K562 (cell line): ENCODE data around the gene ATG7. TPM values are rescaled to one million over a fixed set of nuclear protein-coding genes. Genes with fewer than 3 reads are reported as not detected.

Source experiments
- CTCF ChIP-seq, 3 experiments: IDR thresholded peaks in 2 of 3; conservative IDR thresholded peaks in 1 of 3; 2 replicates each; pipeline ENCODE4 v1.5.1; 2011 to 2012; ENCODE audit warnings: low read length in 3 of 3, mild to moderate bottlenecking in 3 of 3, control low read depth in 2 of 3, improper control_type of control experiment in 1 of 3, inconsistent platforms in 1 of 3, low read depth in 1 of 3, mixed read lengths in 1 of 3, moderate library complexity in 1 of 3; ENCODE audit not compliant: insufficient read depth in 2 of 3
- FOXO4 ChIP-seq: fragments of 450-650 bp; formaldehyde crosslinking; IDR thresholded peaks from 2 replicates; pipeline ENCODE4 v1.4.0; 2020; ENCODE audit warnings: mild to moderate bottlenecking, moderate library complexity
- JUNB ChIP-seq: fragments of 450-650 bp; formaldehyde crosslinking; conservative IDR thresholded peaks from 2 replicates; pipeline ENCODE4 v1.4.0; 2020; ENCODE audit warnings: mild to moderate bottlenecking
- SRSF7 ChIP-seq: fragments of 200-400 bp; formaldehyde crosslinking; optimal IDR thresholded peaks from 2 replicates; pipeline ENCODE3; 2017; ENCODE audit warnings: mild to moderate bottlenecking, low read depth, low read length
- ZBTB11 ChIP-seq, 3 experiments: fragments of 200-800 bp in 1 of 3; fragments of 250-450 bp in 1 of 3; fragments of 450-650 bp in 1 of 3; sonication (Bioruptor Pico) in 1 of 3; sonication (Bioruptor generic) in 1 of 3; formaldehyde crosslinking in 1 of 3; IDR thresholded peaks; 2 replicates each; pipeline versions ENCODE4 v1.6.1 to v1.8.0; 2016 to 2022; ENCODE audit warnings: mild to moderate bottlenecking in 2 of 3, missing genetic modification characterization in 2 of 3, missing compliant biosample characterization in 1 of 3, moderate library complexity in 1 of 3
- ZNF75A ChIP-seq: fragments of 450-650 bp; formaldehyde crosslinking; IDR thresholded peaks from 2 replicates; pipeline ENCODE4 v1.4.0; 2020; ENCODE audit warnings: mild to moderate bottlenecking
- polyA plus RNA-seq, 8 experiments: library from polyadenylated mRNA; depleted of rRNA in 4 of 8; stranded (reverse) in 5 of 8; unstranded in 3 of 8; fragments of >200 nt; fragmentation: Nextera tagmentation in 2 of 8; fragmentation: Illumina TruSeq in 1 of 8; extraction: Ambion mirVana in 2 of 8; extraction: Trizol in 1 of 8; gene quantifications; 2 replicates each; pipeline versions ENCODE4 v1.2.1 to v1.2.3, GENCODE V29; 2011 to 2014; ENCODE audit warnings: inconsistent platforms in 1 of 8, missing spikeins in 1 of 8
- total RNA-seq, 7 experiments: library from RNA; depleted of rRNA in 6 of 7; stranded (reverse); fragments of >200 nt in 6 of 7; fragmentation: Illumina TruSeq in 2 of 7; extraction: Trizol in 2 of 7; gene quantifications; 2 replicates each; pipeline versions ENCODE4 v1.2.1 to v1.2.3, GENCODE V29; 2011 to 2021; ENCODE audit warnings: low replicate concordance in 1 of 7

The ATG7 gene
- total and polyA plus RNA-seq, 9 of the 15 experiments (the other 6 are each of a cell fraction or from before 2014, with no cell fraction given) = 18.3 to 45.3 (median 33.6) TPM

GRCh38 chr3:11250902-11251806 is 21.0 kb upstream of the ATG7 start (continued):
- TF ChIP-seq CTCF (IDR thresholded peaks at IDR 0.05 in 2 of 3, conservative IDR thresholded peaks at IDR 0.05 in 1 of 3; ENCODE audit: insufficient read depth in 2 of 3, low read depth in 1 of 3, low read length in 3 of 3) (no peak), ZBTB11 (CRISPR knock-in tag; IDR thresholded peaks at IDR 0.05) (no peak), FOXO4 (CRISPR knock-in tag) (no peak), ZNF75A (CRISPR knock-in tag) (no peak), JUNB (CRISPR knock-in tag) (no peak), SRSF7 (no peak)
